Mesenchymal stem cell (in vitro differentiated cells and primary cell): ENCODE data around the gene MRM1.
A peak's percentile ranks its signal among the peaks of the same experiment; 100 is the strongest.

Source experiments
- DNase-seq: peaks from one replicate; pipeline ENCODE4 v3.0.0-alpha.2; 2013
- H2AFZ ChIP-seq: one replicate; pipeline ENCODE4 v1.6.1; 2013; ENCODE audit warnings: low read depth, mild to moderate bottlenecking, control low read depth, inconsistent platforms, low read length, moderate library complexity
- H2AK5ac ChIP-seq: 2 replicates; pipeline ENCODE4 v1.6.1; 2013; ENCODE audit warnings: low read length, moderate library complexity, mild to moderate bottlenecking, inconsistent platforms; ENCODE audit not compliant: severe bottlenecking
- H2BK120ac ChIP-seq: one replicate; pipeline ENCODE4 v1.6.1; 2013; ENCODE audit warnings: low read depth, mild to moderate bottlenecking, inconsistent platforms, low read length, moderate library complexity
- H2BK12ac ChIP-seq, 2 experiments: one replicate each; pipeline ENCODE4 v1.6.1; 2013; ENCODE audit warnings: inconsistent platforms in 2 of 2, low read length in 2 of 2, mild to moderate bottlenecking in 2 of 2, moderate library complexity in 2 of 2, control low read depth in 1 of 2
- H2BK15ac ChIP-seq: one replicate; pipeline ENCODE4 v1.6.1; 2013; ENCODE audit warnings: mild to moderate bottlenecking, low read depth, inconsistent platforms; ENCODE audit not compliant: poor library complexity, severe bottlenecking
- H2BK5ac ChIP-seq: 2 replicates; pipeline ENCODE4 v1.6.1; 2013; ENCODE audit warnings: low read depth, mild to moderate bottlenecking, low read length, control low read depth, inconsistent platforms; ENCODE audit not compliant: poor library complexity, severe bottlenecking
- H3K14ac ChIP-seq, 2 experiments: one replicate each; pipeline ENCODE4 v1.6.1; 2013; ENCODE audit warnings: inconsistent platforms in 2 of 2, low read length in 2 of 2, control low read depth in 1 of 2, mild to moderate bottlenecking in 1 of 2, moderate library complexity in 1 of 2
- H3K18ac ChIP-seq, 2 experiments: one replicate each; pipeline ENCODE4 v1.6.1; 2013; ENCODE audit warnings: inconsistent platforms in 2 of 2, low read length in 2 of 2, control low read depth in 1 of 2, low read depth in 1 of 2, mild to moderate bottlenecking in 1 of 2
- H3K23ac ChIP-seq, 2 experiments: one replicate each; pipeline ENCODE4 v1.6.1; 2013; ENCODE audit warnings: inconsistent platforms in 2 of 2, low read length in 2 of 2, mild to moderate bottlenecking in 2 of 2, moderate library complexity in 2 of 2, control low read depth in 1 of 2
- H3K27ac ChIP-seq: 2 replicates; pipeline ENCODE4 v1.5.1; 2013; ENCODE audit warnings: mild to moderate bottlenecking, moderate library complexity, low read length, control low read depth, inconsistent platforms; ENCODE audit not compliant: poor library complexity, severe bottlenecking
- H3K27me3 ChIP-seq, 2 experiments: 2 replicates each; pipeline versions ENCODE4 v1.6.1 to v1.7.0; 2013; ENCODE audit warnings: low read length in 2 of 2, mild to moderate bottlenecking in 2 of 2, moderate library complexity in 2 of 2, control low read depth in 1 of 2, inconsistent platforms in 1 of 2; ENCODE audit not compliant: control insufficient read depth in 1 of 2, insufficient read depth in 1 of 2
- H3K36me3 ChIP-seq, 2 experiments: 2 replicates each; pipeline versions ENCODE4 v1.6.1 to v1.7.0; 2013; ENCODE audit warnings: low read length in 2 of 2, control low read depth in 1 of 2, inconsistent platforms in 1 of 2, low read depth in 1 of 2, mild to moderate bottlenecking in 1 of 2; ENCODE audit not compliant: insufficient read depth in 2 of 2, control insufficient read depth in 1 of 2
- H3K4ac ChIP-seq, 2 experiments: one replicate each; pipeline ENCODE4 v1.6.1; 2013; ENCODE audit warnings: inconsistent platforms in 2 of 2, low read length in 2 of 2, mild to moderate bottlenecking in 2 of 2, moderate library complexity in 2 of 2, control low read depth in 1 of 2, low read depth in 1 of 2
- H3K4me1 ChIP-seq: 2 replicates; pipeline ENCODE4 v1.6.1; 2013; ENCODE audit warnings: low read depth, low read length, control low read depth; ENCODE audit not compliant: control insufficient read depth, insufficient read depth
- H3K4me2 ChIP-seq: 2 replicates; pipeline ENCODE4 v1.6.1; 2013; ENCODE audit warnings: low read length, mild to moderate bottlenecking, inconsistent platforms; ENCODE audit not compliant: poor library complexity, severe bottlenecking
- H3K4me3 ChIP-seq, 2 experiments: 2 replicates each; pipeline versions ENCODE4 v1.5.1 to v1.7.0; 2013; ENCODE audit warnings: low read length in 2 of 2, mild to moderate bottlenecking in 2 of 2, control low read depth in 1 of 2, low read depth in 1 of 2; ENCODE audit not compliant: insufficient read depth in 1 of 2
- H3K79me1 ChIP-seq: replicated peaks from 2 replicates; pipeline ENCODE4 v1.6.1; 2013; ENCODE audit warnings: mild to moderate bottlenecking, control low read depth, low read length, inconsistent platforms; ENCODE audit not compliant: poor library complexity, severe bottlenecking
- H3K9ac ChIP-seq: 2 replicates; pipeline ENCODE4 v1.7.0; 2013; ENCODE audit warnings: mild to moderate bottlenecking, low read length, moderate library complexity
- H3K9me3 ChIP-seq: 2 replicates; pipeline ENCODE4 v1.7.0; 2013; ENCODE audit warnings: mild to moderate bottlenecking, low read length; ENCODE audit not compliant: control insufficient read depth
- H4K8ac ChIP-seq: one replicate; pipeline ENCODE4 v1.6.1; 2013; ENCODE audit warnings: inconsistent platforms, mild to moderate bottlenecking, low read length, moderate library complexity
- H4K91ac ChIP-seq: one replicate; pipeline ENCODE4 v1.6.1; 2013; ENCODE audit warnings: mild to moderate bottlenecking, low read length, inconsistent platforms
- WGBS: methylation state at CpG from one replicate; pipeline ENCODE4 v1.1.7; 2013; ENCODE audit warnings: mixed read lengths; 5-methylcytosine and 5-hydroxymethylcytosine counted together

The MRM1 gene

DNA sequence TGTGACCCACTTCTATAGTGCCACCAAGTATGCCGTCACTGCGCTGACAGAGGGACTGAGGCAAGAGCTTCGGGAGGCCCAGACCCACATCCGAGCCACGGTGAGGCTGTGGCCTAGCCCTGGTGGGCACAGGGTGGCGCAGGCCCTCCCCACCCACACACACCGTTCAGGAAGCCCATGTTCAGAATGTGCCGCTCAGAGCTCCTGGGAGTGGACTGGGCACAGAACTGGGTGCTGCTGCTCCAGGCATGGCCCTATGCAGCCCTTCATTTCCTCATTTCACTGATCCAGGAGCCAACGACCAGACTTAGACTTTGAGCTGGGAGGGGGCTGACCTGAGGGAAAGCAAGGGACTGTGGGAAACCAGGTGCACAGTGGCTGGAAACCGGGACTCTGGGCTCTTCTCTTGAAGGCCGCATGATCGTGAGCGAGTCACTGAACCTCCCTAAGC is 2.4 kb upstream of the MRM1 start:
- Histone ChIP-seq H3K79me1 (peaks cover 24% of the 10 kb centered on the region), H3K18ac (no peak overlapping the region), H3K27me3 (no peaks in the 10 kb centered on the region), H3K4me1 (peaks cover 14% of the 10 kb centered on the region), H2AK5ac (no peak overlapping the region), H3K36me3 (peaks cover 7 to 26% of the 10 kb centered on the region in 2 experiments), H2BK12ac (no peak overlapping the region), H4K8ac (no peak overlapping the region), H2AFZ (no peak overlapping the region), H3K4me2 (no peak overlapping the region), H3K14ac (no peak overlapping the region), H3K9ac (no peak overlapping the region), H2BK5ac (no peak overlapping the region), H3K27ac (no peak overlapping the region), H3K9me3 (no peaks in the 10 kb centered on the region), H4K91ac (no peak overlapping the region), H3K4me3 (no peak overlapping the region), H3K4ac (no peak overlapping the region), H2BK15ac (no peak overlapping the region), H2BK120ac (no peak overlapping the region), H3K23ac (no peak overlapping the region)
- WGBS, result 94% methylated on average over 11 of the region's 13 CpGs
- DNase-seq, result no peak

DNA sequence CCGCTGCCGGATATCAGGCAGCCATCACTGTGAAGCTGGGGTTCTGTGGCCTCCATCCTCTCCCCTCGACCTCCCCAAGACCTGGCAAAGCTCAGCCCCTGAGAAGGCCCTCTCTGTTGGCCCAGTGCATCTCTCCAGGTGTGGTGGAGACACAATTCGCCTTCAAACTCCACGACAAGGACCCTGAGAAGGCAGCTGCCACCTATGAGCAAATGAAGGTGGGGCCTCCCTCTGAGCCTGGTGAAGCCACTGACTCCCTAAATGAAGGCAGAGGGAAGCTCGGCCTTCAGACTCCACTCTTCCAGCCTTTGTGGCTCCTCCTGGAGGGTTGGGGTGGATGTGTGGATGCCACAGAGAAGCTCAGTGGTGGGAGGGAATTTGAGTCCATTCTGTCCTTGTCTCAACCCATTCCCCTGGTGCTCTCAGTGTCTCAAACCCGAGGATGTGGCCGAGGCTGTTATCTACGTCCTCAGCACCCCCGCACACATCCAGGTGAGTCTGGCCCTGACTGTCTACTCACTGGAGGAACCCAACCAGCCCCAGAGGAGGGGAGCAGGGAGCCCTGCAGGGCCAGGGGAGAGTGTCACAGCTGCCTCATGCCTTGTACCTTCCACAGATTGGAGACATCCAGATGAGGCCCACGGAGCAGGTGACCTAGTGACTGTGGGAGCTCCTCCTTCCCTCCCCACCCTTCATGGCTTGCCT is 1.7 kb upstream of the MRM1 start:
- no peak for DNase-seq
- Histone ChIP-seq H3K4me2 (no peak overlapping the region), H2BK15ac (no peak overlapping the region), H3K4ac (no peak overlapping the region), H3K18ac (no peak overlapping the region), H3K9me3 (no peaks in the 10 kb centered on the region), H2BK5ac (no peak overlapping the region), H2BK12ac (no peak overlapping the region), H3K27ac (no peak overlapping the region), H2BK120ac (no peak overlapping the region), H4K91ac (no peak overlapping the region), H3K79me1 (peaks cover 26% of the 10 kb centered on the region), H3K23ac (no peak overlapping the region), H2AFZ (no peak overlapping the region), H2AK5ac (no peak overlapping the region), H3K9ac (no peak overlapping the region), H4K8ac (no peak overlapping the region), H3K14ac (no peak overlapping the region), H3K27me3 (no peaks in the 10 kb centered on the region), H3K4me1 (peaks cover 14% of the 10 kb centered on the region), H3K4me3 (no peak overlapping the region), H3K36me3 (peaks cover 7 to 27% of the 10 kb centered on the region in 2 experiments)
- WGBS, result 92% methylated on average over 11 of the region's 11 CpGs

DNA sequence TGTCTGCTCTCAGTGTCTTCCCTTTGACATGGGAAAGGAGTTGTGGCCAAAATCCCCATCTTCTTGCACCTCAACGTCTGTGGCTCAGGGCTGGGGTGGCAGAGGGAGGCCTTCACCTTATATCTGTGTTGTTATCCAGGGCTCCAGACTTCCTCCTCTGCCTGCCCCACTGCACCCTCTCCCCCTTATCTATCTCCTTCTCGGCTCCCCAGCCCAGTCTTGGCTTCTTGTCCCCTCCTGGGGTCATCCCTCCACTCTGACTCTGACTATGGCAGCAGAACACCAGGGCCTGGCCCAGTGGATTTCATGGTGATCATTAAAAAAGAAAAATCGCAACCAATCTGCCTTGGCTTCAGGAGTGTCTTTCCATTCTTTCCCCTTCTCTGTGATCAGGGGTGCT is 918 bp upstream of the MRM1 start:
- H3K4ac ChIP-seq, result peak overlapping the region in 1 of 2 experiments; percentile 20
- 88% methylated on average over 3 of the region's 3 CpGs for WGBS
- peaks cover 7 to 22% of the 10 kb centered on the region in 2 experiments for H3K36me3 ChIP-seq

DNA sequence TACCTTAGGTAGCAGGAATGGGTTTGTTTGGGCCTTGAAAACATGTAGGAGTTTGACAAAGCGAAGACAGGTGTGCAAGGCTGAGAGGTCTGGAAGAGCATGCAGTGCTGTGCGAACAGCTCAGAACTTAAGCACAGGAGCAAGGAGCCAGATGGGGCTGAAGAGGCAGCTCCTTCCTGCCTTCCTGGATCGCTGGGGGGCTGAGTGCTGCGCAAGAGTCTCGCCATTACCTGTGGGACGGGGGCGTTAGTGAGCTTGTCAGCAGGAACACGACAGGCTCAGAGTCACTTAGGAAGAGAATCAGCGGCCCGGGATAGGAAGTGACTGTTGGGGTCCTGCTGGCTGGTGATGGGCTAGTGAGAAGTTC is 464 bp upstream of the MRM1 start:
- Histone ChIP-seq H2BK120ac (peak overlapping the region; percentile 0), H2AFZ (no peak overlapping the region), H3K23ac (peak overlapping the region in 1 of 2 experiments; percentile 0), H2BK15ac (no peak overlapping the region), H3K79me1 (peaks cover 22% of the 10 kb centered on the region), H3K9ac (peak overlapping the region; percentile 96), H2BK5ac (no peak overlapping the region), H3K4ac (peak overlapping the region; percentile 20 to 80), H2AK5ac (peak overlapping the region; percentile 47), H3K27ac (peak overlapping the region; percentile 53), H3K4me3 (peak overlapping the region; percentile 87 to 98), H3K4me1 (peaks cover 14% of the 10 kb centered on the region), H3K27me3 (no peaks in the 10 kb centered on the region), H3K36me3 (peaks cover 7 to 25% of the 10 kb centered on the region in 2 experiments), H4K8ac (peak overlapping the region; percentile 69), H3K4me2 (peak overlapping the region; percentile 67), H4K91ac (peak overlapping the region; percentile 81), H3K14ac (peak overlapping the region in 1 of 2 experiments; percentile 74), H3K9me3 (no peaks in the 10 kb centered on the region), H3K18ac (peak overlapping the region; percentile 78 to 79), H2BK12ac (no peak overlapping the region)
- 14% methylated on average over 10 of the region's 10 CpGs for WGBS
- DNase-seq, result no peak

More for the DNA sequence above, 918 bp upstream of the MRM1 start:
- H4K91ac ChIP-seq, result no peak overlapping the region
- no peak overlapping the region for H3K4me2 ChIP-seq
- no peak overlapping the region for H2AFZ ChIP-seq
- H3K4me3 ChIP-seq, result peak overlapping the region in 1 of 2 experiments; percentile 98
- no peak overlapping the region for H3K27ac ChIP-seq
- no peak overlapping the region for H2BK12ac ChIP-seq
- no peaks in the 10 kb centered on the region for H3K27me3 ChIP-seq
- H2BK15ac ChIP-seq, result peak overlapping the region; percentile 52
- H2BK5ac ChIP-seq, result no peak overlapping the region
- no peak overlapping the region for H2BK120ac ChIP-seq
- H3K23ac ChIP-seq, result no peak overlapping the region
- peaks cover 14% of the 10 kb centered on the region for H3K4me1 ChIP-seq
- no peaks in the 10 kb centered on the region for H3K9me3 ChIP-seq
- peaks cover 22% of the 10 kb centered on the region for H3K79me1 ChIP-seq
- no peak for DNase-seq
- H3K18ac ChIP-seq, result no peak overlapping the region
- H3K9ac ChIP-seq, result peak overlapping the region; percentile 96
- no peak overlapping the region for H3K14ac ChIP-seq
- peak overlapping the region; percentile 69 for H4K8ac ChIP-seq
- peak overlapping the region; percentile 47 for H2AK5ac ChIP-seq
